H1 (cell line): Measurements from ENCODE around the gene GRM8. TPM values are rescaled to one million over a fixed set of nuclear protein-coding genes. Genes with fewer than 3 reads are reported as not detected.

ENCODE experiments used
- CTCF ChIA-PET: fragments of 300-600 bp; sonication (Branson Sonifier 250); formaldehyde crosslinking; loops from one replicate; lab custom pipeline; 2021; ENCODE audit not compliant: partially characterized antibody; lab: Charles Lee
- POLR2A ChIA-PET: fragments of 300-600 bp; sonication (Branson Sonifier 250); formaldehyde crosslinking; loops from one replicate; lab custom pipeline; 2021; ENCODE audit warnings: inconsistent platforms; ENCODE audit not compliant: partially characterized antibody; lab: Charles Lee
- DNase-seq, 2 experiments: peaks; one replicate each; pipeline versions ENCODE4 v3.0.0 to v3.0.0-alpha.2; 2010 to 2022; ENCODE audit warnings: low spot score in 2 of 2, low read depth in 1 of 2, mixed read lengths in 1 of 2
- FAIRE-seq: peaks from 2 replicates; lab custom pipeline; 2011; peaks lifted over from hg19 to GRCh38; lab: Jason Lieb, UNC
- H2AFZ ChIP-seq: 2 replicates; pipeline ENCODE4 v1.8.1; 2012; ENCODE audit warnings: low read length, inconsistent platforms
- H2AK5ac ChIP-seq: 2 replicates; pipeline ENCODE4 v1.6.1; 2013; ENCODE audit warnings: low read depth, low read length
- H2BK120ac ChIP-seq: replicated peaks from 2 replicates; pipeline ENCODE3; 2013; ENCODE audit warnings: low read depth, low read length, inconsistent platforms
- H2BK12ac ChIP-seq: 2 replicates; pipeline ENCODE4 v1.6.1; 2013; ENCODE audit warnings: low read depth, low read length
- H2BK15ac ChIP-seq: 2 replicates; pipeline ENCODE4 v1.6.1; 2013; ENCODE audit warnings: low read length
- H2BK20ac ChIP-seq: 2 replicates; pipeline ENCODE4 v1.6.1; 2013; ENCODE audit warnings: low read length
- H2BK5ac ChIP-seq: 2 replicates; pipeline ENCODE4 v1.6.1; 2013; ENCODE audit warnings: low read depth, low read length
- H3K14ac ChIP-seq: 2 replicates; pipeline ENCODE4 v1.6.1; 2013; ENCODE audit warnings: inconsistent platforms; ENCODE audit not compliant: insufficient read length
- H3K18ac ChIP-seq: 2 replicates; pipeline ENCODE4 v1.6.1; 2013; ENCODE audit warnings: low read length; ENCODE audit errors: extremely low read depth
- H3K23ac ChIP-seq: 2 replicates; pipeline ENCODE4 v1.6.1; 2013; ENCODE audit warnings: inconsistent platforms; ENCODE audit not compliant: insufficient read length
- H3K23me2 ChIP-seq: 2 replicates; pipeline ENCODE4 v1.6.1; 2013; ENCODE audit warnings: low read depth, low read length
- H3K27ac ChIP-seq: 2 replicates; pipeline ENCODE4 v1.6.1; 2011; ENCODE audit warnings: low read depth, low read length, inconsistent platforms
- H3K27me3 ChIP-seq, 4 experiments: replicated peaks in 1 of 4; 1 replicate in 1 of 4; 2 replicates in 3 of 4; pipeline versions ENCODE4 v1.6.1 to v1.8.1; 2011 to 2013; ENCODE audit warnings: low read length in 3 of 4, mild to moderate bottlenecking in 3 of 4, inconsistent platforms in 2 of 4, mixed read lengths in 2 of 4, moderate library complexity in 1 of 4; ENCODE audit not compliant: control insufficient read depth in 3 of 4, insufficient read depth in 3 of 4; ENCODE audit errors: extremely low read depth in 1 of 4
- H3K36me3 ChIP-seq, 4 experiments: 2 replicates each; pipeline versions ENCODE4 v1.6.1 to v1.8.1; 2011 to 2013; ENCODE audit warnings: mild to moderate bottlenecking in 4 of 4, low read length in 3 of 4, moderate library complexity in 2 of 4, control low read depth in 1 of 4, inconsistent platforms in 1 of 4; ENCODE audit not compliant: insufficient read depth in 4 of 4, control insufficient read depth in 2 of 4
- H3K4ac ChIP-seq: replicated peaks from 2 replicates; pipeline ENCODE3; 2013; ENCODE audit warnings: low read length, low read depth, mixed read lengths, inconsistent platforms; ENCODE audit not compliant: insufficient read length
- H3K4me1 ChIP-seq, 4 experiments: replicated peaks in 1 of 4; 1 replicate in 1 of 4; 2 replicates in 3 of 4; pipeline versions ENCODE4 v1.6.1 to v1.8.1; 2011 to 2013; ENCODE audit warnings: low read length in 3 of 4, inconsistent platforms in 2 of 4, mixed read lengths in 1 of 4; ENCODE audit not compliant: insufficient read depth in 4 of 4, control insufficient read depth in 3 of 4
- H3K4me2 ChIP-seq, 2 experiments: 2 replicates each; pipeline versions ENCODE4 v1.6.1 to v1.8.1; 2011 to 2013; ENCODE audit warnings: low read depth in 2 of 2, low read length in 2 of 2, control low read depth in 1 of 2, inconsistent platforms in 1 of 2, mild to moderate bottlenecking in 1 of 2; ENCODE audit not compliant: insufficient read depth in 1 of 2
- H3K4me3 ChIP-seq, 4 experiments: fragments of 200-600, 300-600 bp in 1 of 4; sonication (generic), shearing (Covaris generic), sonication (Bioruptor Twin) in 1 of 4; 2 replicates each; pipeline versions ENCODE4 v1.5.1 to v1.8.1; 2011 to 2016; ENCODE audit warnings: low read length in 4 of 4, low read depth in 3 of 4, control low read depth in 2 of 4, inconsistent platforms in 2 of 4, mild to moderate bottlenecking in 2 of 4, mixed read lengths in 1 of 4, moderate library complexity in 1 of 4; ENCODE audit not compliant: insufficient read depth in 2 of 4; ENCODE audit errors: extremely low read depth in 1 of 4
- H3K56ac ChIP-seq: replicated peaks from 2 replicates; pipeline ENCODE3; 2013; ENCODE audit warnings: low read depth, mild to moderate bottlenecking, mixed read lengths, low read length, inconsistent platforms; ENCODE audit not compliant: insufficient read length
- H3K79me1 ChIP-seq: 2 replicates; pipeline ENCODE4 v1.6.1; 2013; ENCODE audit warnings: low read depth, low read length, control low read depth
- H3K79me2 ChIP-seq, 2 experiments: 2 replicates each; pipeline versions ENCODE4 v1.6.1 to v1.8.1; 2012 to 2013; ENCODE audit warnings: low read length in 2 of 2, mild to moderate bottlenecking in 2 of 2, inconsistent platforms in 1 of 2; ENCODE audit not compliant: insufficient read depth in 2 of 2, control insufficient read depth in 1 of 2
- H3K9ac ChIP-seq, 4 experiments: replicated peaks in 1 of 4; 1 replicate in 1 of 4; 2 replicates in 3 of 4; pipeline versions ENCODE4 v1.6.1 to v1.8.1; 2011 to 2013; ENCODE audit warnings: low read depth in 3 of 4, low read length in 3 of 4, control low read depth in 2 of 4, mild to moderate bottlenecking in 2 of 4, moderate library complexity in 2 of 4, inconsistent platforms in 1 of 4; ENCODE audit errors: extremely low read depth in 1 of 4
- H3K9me3 ChIP-seq, 2 experiments: 2 replicates each; pipeline versions ENCODE4 v1.6.1 to v1.8.1; 2012 to 2013; ENCODE audit warnings: mild to moderate bottlenecking in 2 of 2, moderate library complexity in 2 of 2, control low read depth in 1 of 2, inconsistent platforms in 1 of 2, low read depth in 1 of 2, low read length in 1 of 2, mixed read lengths in 1 of 2; ENCODE audit not compliant: insufficient read depth in 2 of 2
- H4K20me1 ChIP-seq, 2 experiments: replicated peaks in 1 of 2; 2 replicates each; pipeline versions ENCODE3 to v1.8.1; 2011 to 2013; ENCODE audit warnings: inconsistent platforms in 2 of 2, low read length in 2 of 2, mild to moderate bottlenecking in 1 of 2; ENCODE audit not compliant: insufficient read depth in 2 of 2, control insufficient read depth in 1 of 2
- H4K5ac ChIP-seq: 2 replicates; pipeline ENCODE4 v1.6.1; 2013; ENCODE audit warnings: low read length, low read depth, mixed read lengths, inconsistent platforms; ENCODE audit not compliant: insufficient read length
- H4K8ac ChIP-seq: 2 replicates; pipeline ENCODE4 v1.8.0; 2013; ENCODE audit warnings: mild to moderate bottlenecking, moderate library complexity, low read length, inconsistent platforms; ENCODE audit not compliant: insufficient read depth; ENCODE audit errors: extremely low read depth
- H4K91ac ChIP-seq: replicated peaks from 2 replicates; pipeline ENCODE3; 2013; ENCODE audit warnings: low read length, mixed read lengths, inconsistent platforms; ENCODE audit not compliant: insufficient read length
- HDAC6 ChIP-seq: IDR thresholded peaks from one replicate; pipeline ENCODE4 v1.7.1; 2012; ENCODE audit warnings: low read depth, mild to moderate bottlenecking, inconsistent platforms, low read length, moderate library complexity
- JUN ChIP-seq: IDR thresholded peaks from 2 replicates; pipeline ENCODE4 v1.6.1; 2011; ENCODE audit warnings: low read depth, mild to moderate bottlenecking, improper control_type of control experiment, low read length
- MAFK ChIP-seq: IDR thresholded peaks from 2 replicates; pipeline ENCODE4 v1.6.1; 2012; ENCODE audit warnings: low read depth, mild to moderate bottlenecking, improper control_type of control experiment, low read length
- RAD21 ChIP-seq, 2 experiments: IDR thresholded peaks in 1 of 2; conservative IDR thresholded peaks in 1 of 2; 2 replicates each; pipeline ENCODE4 v1.6.1; 2011; ENCODE audit warnings: low read depth in 2 of 2, low read length in 2 of 2, improper control_type of control experiment in 1 of 2, inconsistent platforms in 1 of 2, mild to moderate bottlenecking in 1 of 2, moderate library complexity in 1 of 2
- WGBS, 2 experiments: shearing (Covaris generic) in 1 of 2; methylation state at CpG; one replicate each; pipeline versions ENCODE4 v1.1.6 to v1.1.7; 2013 to 2015; ENCODE audit warnings: low lambda C conversion rate in 2 of 2, mixed read lengths in 2 of 2, inconsistent platforms in 1 of 2, low coverage in 1 of 2, missing lambda C conversion rate in 1 of 2; ENCODE audit not compliant: insufficient replicate concordance in 2 of 2, insufficient coverage in 1 of 2, insufficient read length in 1 of 2; ENCODE audit errors: extremely low coverage in 1 of 2, missing lambda C conversion rate in 1 of 2; 5-methylcytosine and 5-hydroxymethylcytosine counted together
- polyA plus RNA-seq, 7 experiments: library from polyadenylated mRNA; depleted of rRNA in 3 of 7; stranded (reverse) in 5 of 7; unstranded in 2 of 7; fragments of >200 nt in 5 of 7; fragments of 200-250 nt in 2 of 7; gene quantifications; 1 replicate in 5 of 7; 2 replicates in 1 of 7; 4 replicates in 1 of 7; pipeline versions ENCODE4 v1.2.1 to v1.2.3, GENCODE V29; 2011 to 2013; ENCODE audit warnings: missing spikeins in 2 of 7, mixed read lengths in 2 of 7
- total RNA-seq: library from RNA; stranded (reverse); fragmentation: NEBNext Ultra II Directional; extraction: Animal tissue kit (Norgen Biotek cat#: 25700); gene quantifications from 2 replicates; pipeline ENCODE4 v1.2.1, GENCODE V29; 2021

GRM8 gene
- total and polyA plus RNA-seq, 2 of the 8 experiments (the other 6 are each of a cell fraction or from before 2014, with no cell fraction given), result 2.6 to 2.8 TPM

GRCh38 chr7:127207806-127208205 is 44.9 kb downstream of the GRM8 start:
- Histone ChIP-seq H3K79me1 (no peaks in the 10 kb centered on the region), H3K9ac (no peak overlapping the region), H3K18ac (no peak overlapping the region), H3K14ac (no peak overlapping the region), H2AFZ (no peak overlapping the region), H3K27me3 (no peaks in the 10 kb centered on the region; a peak in 1 of 7 replicates), H2BK120ac (no peak overlapping the region), H3K56ac (no peak overlapping the region), H2AK5ac (no peak overlapping the region), H3K4ac (no peak overlapping the region), H3K36me3 (no peaks in the 10 kb centered on the region), H3K27ac (no peak overlapping the region), H4K91ac (no peak overlapping the region), H4K8ac (no peak overlapping the region), H3K23me2 (no peaks in the 10 kb centered on the region), H3K4me2 (no peak overlapping the region), H3K4me1 (no peaks in the 10 kb centered on the region), H2BK5ac (no peak overlapping the region), H2BK15ac (no peak overlapping the region), H3K9me3 (no peaks in the 10 kb centered on the region), H3K23ac (no peak overlapping the region), H3K79me2 (no peaks in the 10 kb centered on the region), H2BK12ac (no peak overlapping the region), H4K20me1 (no peaks in the 10 kb centered on the region), H4K5ac (no peak overlapping the region), H2BK20ac (no peak overlapping the region), H3K4me3 (no peak overlapping the region)
- DNase-seq (no peak), FAIRE-seq (no peak)
- POLR2A ChIA-PET, result no interaction called here
- CTCF ChIA-PET, result no interaction called here
- 90% methylated on average over 5 of the region's 5 CpGs; no CpG with 5 or more reads in 1 of the 2 experiments for WGBS, 2 experiments
- no peak for TF ChIP-seq MAFK
- TF ChIP-seq JUN, result no peak
- TF ChIP-seq RAD21 (IDR thresholded peaks at IDR 0.05 in 1 of 2, conservative IDR thresholded peaks at IDR 0.05 in 1 of 2; ENCODE audit: low read depth in 2 of 2, low read length in 2 of 2), result no peak
- TF ChIP-seq HDAC6, result no peak
